H9 (cell line): Measurements from ENCODE around the gene LPCAT4. TPM values are rescaled to one million over a fixed set of nuclear protein-coding genes. Genes with fewer than 3 reads are reported as not detected.
"Not testable (repeated sequence)": the region's sequence is repeated elsewhere in the genome, so short reads cannot be mapped to it uniquely, and the experiment has no call there.

Experiments used
- DNase-seq: peaks from one replicate; pipeline ENCODE4 v3.0.0-alpha.2; 2017
- H2AFZ ChIP-seq: one replicate; pipeline ENCODE4 v1.6.1; 2013; ENCODE audit warnings: mild to moderate bottlenecking, low read length, control low read depth, moderate library complexity
- H2AK5ac ChIP-seq: 2 replicates; pipeline ENCODE4 v1.6.1; 2013; ENCODE audit warnings: low read length, control low read depth, mixed read lengths; ENCODE audit not compliant: insufficient read length
- H2BK120ac ChIP-seq: one replicate; pipeline ENCODE4 v1.6.1; 2013; ENCODE audit warnings: low read depth, mild to moderate bottlenecking, low read length, control low read depth, inconsistent platforms; ENCODE audit not compliant: poor library complexity, severe bottlenecking
- H2BK12ac ChIP-seq: 2 replicates; pipeline ENCODE4 v1.6.1; 2013; ENCODE audit warnings: low read length, control low read depth, mixed read lengths, low read depth; ENCODE audit not compliant: insufficient read length
- H2BK15ac ChIP-seq: 2 replicates; pipeline ENCODE4 v1.6.1; 2013; ENCODE audit warnings: low read depth, low read length, control low read depth
- H2BK20ac ChIP-seq: one replicate; pipeline ENCODE4 v1.6.1; 2013; ENCODE audit warnings: low read depth, mild to moderate bottlenecking, low read length, control low read depth, inconsistent platforms; ENCODE audit not compliant: poor library complexity, severe bottlenecking
- H2BK5ac ChIP-seq: 2 replicates; pipeline ENCODE4 v1.6.1; 2013; ENCODE audit warnings: low read length, control low read depth, mixed read lengths; ENCODE audit not compliant: insufficient read length
- H3K14ac ChIP-seq: 2 replicates; pipeline ENCODE4 v1.6.1; 2013; ENCODE audit warnings: low read length, control low read depth; ENCODE audit not compliant: insufficient read depth
- H3K18ac ChIP-seq: 2 replicates; pipeline ENCODE4 v1.6.1; 2013; ENCODE audit warnings: low read depth, mild to moderate bottlenecking, mixed read lengths, low read length, control low read depth; ENCODE audit not compliant: insufficient read length
- H3K23ac ChIP-seq: 2 replicates; pipeline ENCODE4 v1.6.1; 2013; ENCODE audit warnings: low read length, control low read depth, mixed read lengths, low read depth; ENCODE audit not compliant: insufficient read length
- H3K23me2 ChIP-seq: 2 replicates; pipeline ENCODE4 v1.6.1; 2013; ENCODE audit warnings: low read depth, mild to moderate bottlenecking, mixed read lengths, low read length, control low read depth; ENCODE audit not compliant: insufficient read length, poor library complexity, severe bottlenecking
- H3K27ac ChIP-seq: 2 replicates; pipeline ENCODE4 v1.5.1; 2013; ENCODE audit warnings: low read length, control low read depth, mixed read lengths, low read depth; ENCODE audit not compliant: insufficient read length
- H3K27me3 ChIP-seq: 2 replicates; pipeline ENCODE4 v1.6.1; 2013; ENCODE audit warnings: low read length, control low read depth, inconsistent platforms; ENCODE audit not compliant: insufficient read depth
- H3K4ac ChIP-seq: 2 replicates; pipeline ENCODE4 v1.6.1; 2013; ENCODE audit warnings: low read depth, mild to moderate bottlenecking, control low read depth, inconsistent platforms, low read length, moderate library complexity
- H3K4me1 ChIP-seq: 2 replicates; pipeline ENCODE4 v1.6.1; 2013; ENCODE audit warnings: low read length, control low read depth, inconsistent platforms; ENCODE audit not compliant: insufficient read depth
- H3K4me2 ChIP-seq: 2 replicates; pipeline ENCODE4 v1.6.1; 2013; ENCODE audit warnings: low read length, control low read depth, mixed read lengths; ENCODE audit not compliant: insufficient read length, insufficient read depth
- H3K56ac ChIP-seq: 2 replicates; pipeline ENCODE4 v1.6.1; 2013; ENCODE audit warnings: low read depth, mild to moderate bottlenecking, mixed read lengths, low read length, control low read depth; ENCODE audit not compliant: insufficient read length
- H3K79me1 ChIP-seq: 2 replicates; pipeline ENCODE4 v1.6.1; 2013; ENCODE audit warnings: low read depth, mild to moderate bottlenecking, moderate library complexity, low read length, control low read depth, inconsistent platforms; ENCODE audit not compliant: insufficient read depth, poor library complexity, severe bottlenecking
- H3K79me2 ChIP-seq: 2 replicates; pipeline ENCODE4 v1.6.1; 2013; ENCODE audit warnings: low read length, control low read depth, inconsistent platforms; ENCODE audit not compliant: insufficient read depth
- H3K9ac ChIP-seq: 2 replicates; pipeline ENCODE4 v1.6.1; 2013; ENCODE audit warnings: low read length, control low read depth, mixed read lengths; ENCODE audit not compliant: insufficient read length; ENCODE audit errors: extremely low read depth
- H3K9me3 ChIP-seq: one replicate; pipeline ENCODE4 v1.6.1; 2013; ENCODE audit warnings: low read depth, low read length, inconsistent platforms; ENCODE audit not compliant: control insufficient read depth
- H3T11ph ChIP-seq: one replicate; pipeline ENCODE4 v1.6.1; 2013; ENCODE audit warnings: mild to moderate bottlenecking, low read length, control low read depth, inconsistent platforms
- H4K20me1 ChIP-seq: one replicate; pipeline ENCODE4 v1.6.1; 2013; ENCODE audit not compliant: control insufficient read depth, insufficient read length, insufficient read depth
- H4K5ac ChIP-seq: 2 replicates; pipeline ENCODE4 v1.6.1; 2013; ENCODE audit warnings: low read depth, mild to moderate bottlenecking, mixed read lengths, low read length, control low read depth; ENCODE audit not compliant: insufficient read length
- H4K8ac ChIP-seq: replicated peaks from 2 replicates; pipeline ENCODE4 v1.6.1; 2013; ENCODE audit warnings: low read length, control low read depth, mixed read lengths, low read depth; ENCODE audit not compliant: insufficient read length
- H4K91ac ChIP-seq: 2 replicates; pipeline ENCODE4 v1.6.1; 2013; ENCODE audit warnings: low read depth, mild to moderate bottlenecking, moderate library complexity, mixed read lengths, low read length, control low read depth; ENCODE audit not compliant: insufficient read length
- H3K27ac Mint-ChIP-seq, 3 experiments: 2 replicates in 2 of 3; 3 replicates in 1 of 3; pipeline ENCODE4 v1.8.0; 2020 to 2021; ENCODE audit warnings: mixed read lengths in 3 of 3, mild to moderate bottlenecking in 1 of 3, moderate library complexity in 1 of 3
- H3K27me3 Mint-ChIP-seq: 2 replicates; pipeline ENCODE4 v1.8.0; 2021; ENCODE audit warnings: low read depth, mild to moderate bottlenecking, moderate library complexity, mixed read lengths
- H3K36me3 Mint-ChIP-seq, 3 experiments: 2 replicates in 2 of 3; 3 replicates in 1 of 3; pipeline ENCODE4 v1.8.0; 2020 to 2021; ENCODE audit warnings: low read depth in 3 of 3, mixed read lengths in 3 of 3; ENCODE audit not compliant: insufficient read depth in 1 of 3
- H3K4me1 Mint-ChIP-seq, 2 experiments: 2 replicates each; pipeline ENCODE4 v1.8.0; 2020; ENCODE audit warnings: mixed read lengths in 2 of 2
- H3K4me3 Mint-ChIP-seq, 2 experiments: 2 replicates in 1 of 2; 3 replicates in 1 of 2; pipeline ENCODE4 v1.8.0; 2020 to 2021; ENCODE audit warnings: mild to moderate bottlenecking in 2 of 2, mixed read lengths in 2 of 2, moderate library complexity in 1 of 2
- H3K9me3 Mint-ChIP-seq, 2 experiments: 2 replicates in 1 of 2; 3 replicates in 1 of 2; pipeline ENCODE4 v1.8.0; 2020; ENCODE audit warnings: mild to moderate bottlenecking in 2 of 2, mixed read lengths in 2 of 2, moderate library complexity in 1 of 2
- WGBS: extraction: QIAGEN DNeasy Blood & Tissue Kit; methylation state at CpG from one replicate; pipeline ENCODE4 v1.1.7; 2013; ENCODE audit warnings: missing lambda C conversion rate, low lambda C conversion rate, mixed read lengths; ENCODE audit not compliant: insufficient read length; ENCODE audit errors: extremely low coverage; 5-methylcytosine and 5-hydroxymethylcytosine counted together
- total RNA-seq: library from RNA; stranded (reverse); gene quantifications from 2 replicates; pipeline ENCODE4 v1.2.1, GENCODE V29; 2021

The LPCAT4 gene
- total RNA-seq, 1 experiment from 2014 or later: 71.1 TPM

DNA sequence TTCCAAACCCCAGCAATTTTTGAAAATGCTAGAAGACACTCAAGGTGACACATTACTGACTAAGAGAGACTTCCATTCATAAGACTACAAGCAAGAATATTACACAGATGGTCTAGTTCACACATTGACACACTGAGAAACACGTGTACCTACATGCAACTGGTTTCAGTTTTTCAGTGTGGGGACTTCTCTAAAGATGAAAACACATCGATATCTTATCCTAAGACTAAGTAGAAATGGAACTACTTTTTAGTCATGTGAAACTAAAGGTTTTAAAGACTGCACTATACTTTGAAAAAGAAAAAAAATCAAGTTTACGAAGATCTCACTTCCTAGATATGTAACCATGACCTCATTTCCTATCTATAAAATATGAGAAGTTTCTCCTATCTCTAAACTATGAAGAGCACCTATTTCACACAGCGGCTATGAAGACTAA is 36.2 kb upstream of the LPCAT4 start:
- not testable (repeated sequence) for H2AFZ ChIP-seq, H3K27me3 ChIP-seq, H4K5ac ChIP-seq, H2BK20ac ChIP-seq, H3K4me2 ChIP-seq, H3K27ac ChIP-seq, H3K79me2 ChIP-seq, H3K4me1 Mint-ChIP-seq, H2BK12ac ChIP-seq, H2BK120ac ChIP-seq, H3T11ph ChIP-seq, H3K56ac ChIP-seq, H2BK5ac ChIP-seq, H2BK15ac ChIP-seq, H3K4me1 ChIP-seq, H3K9me3 ChIP-seq, H3K23ac ChIP-seq, H3K79me1 ChIP-seq, H3K27ac Mint-ChIP-seq, H3K4me3 Mint-ChIP-seq, H4K8ac ChIP-seq, H3K9me3 Mint-ChIP-seq, DNase-seq, H3K23me2 ChIP-seq, H3K27me3 Mint-ChIP-seq, H3K4ac ChIP-seq, H3K9ac ChIP-seq, H4K20me1 ChIP-seq, H3K18ac ChIP-seq, H4K91ac ChIP-seq, H3K36me3 Mint-ChIP-seq, H3K14ac ChIP-seq, H2AK5ac ChIP-seq
- no CpG with 5 or more reads among the region's 4 CpGs for WGBS

DNA sequence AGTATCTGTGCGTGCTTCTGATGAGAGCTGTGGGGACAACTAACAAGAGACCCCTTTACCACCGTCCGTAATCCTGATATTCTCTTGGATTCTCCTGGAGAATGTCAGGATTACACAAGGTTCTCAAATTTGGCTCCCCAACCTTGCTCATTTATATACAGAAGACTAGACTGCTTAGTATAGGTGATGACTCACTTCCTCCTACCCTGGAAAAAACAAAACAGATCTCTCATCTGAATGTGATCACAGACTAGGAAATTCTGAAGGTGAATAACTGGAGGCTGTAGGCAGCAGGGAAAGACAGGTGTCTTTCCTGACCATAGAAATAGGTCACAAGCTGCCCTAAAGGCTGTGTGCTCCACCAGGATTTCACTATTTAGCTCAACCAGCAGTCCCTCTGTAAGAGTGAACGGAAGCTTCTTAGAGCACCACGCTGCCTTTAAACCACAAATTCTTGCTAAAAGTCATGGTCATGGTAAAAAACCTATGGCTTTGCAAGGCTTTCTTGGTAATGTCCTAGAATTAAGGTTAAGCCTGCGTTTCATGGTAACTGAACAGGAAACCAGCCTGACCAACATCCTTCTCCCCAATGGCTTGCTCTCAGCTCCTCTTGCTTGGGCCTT is 30.8 kb upstream of the LPCAT4 start:
- not testable (repeated sequence) for H3K9me3 ChIP-seq, DNase-seq, H3K18ac ChIP-seq, H3K56ac ChIP-seq, H3K4me2 ChIP-seq, H3K27ac ChIP-seq, H3K4me3 Mint-ChIP-seq, H2BK15ac ChIP-seq, H3K27ac Mint-ChIP-seq, H2BK120ac ChIP-seq, H3K27me3 Mint-ChIP-seq, H4K20me1 ChIP-seq, H3K79me2 ChIP-seq, H3T11ph ChIP-seq, H4K8ac ChIP-seq, H3K14ac ChIP-seq, H2BK20ac ChIP-seq, H4K91ac ChIP-seq, H3K36me3 Mint-ChIP-seq, H3K23ac ChIP-seq, H2BK12ac ChIP-seq, H3K23me2 ChIP-seq, H2AK5ac ChIP-seq, H3K4me1 ChIP-seq, H3K79me1 ChIP-seq, H3K27me3 ChIP-seq, H2BK5ac ChIP-seq, H3K9ac ChIP-seq, H3K9me3 Mint-ChIP-seq, H3K4me1 Mint-ChIP-seq, H4K5ac ChIP-seq, H2AFZ ChIP-seq, H3K4ac ChIP-seq
- no CpG with 5 or more reads among the region's 6 CpGs for WGBS
